ENCODE measurements around the gene MACIR.
A peak's percentile ranks its signal among the peaks of the same experiment; 100 is the strongest.
"Not testable (repeated sequence)": the region's sequence is repeated elsewhere in the genome, so short reads cannot be mapped to it uniquely, and the experiment has no call there.

MACIR gene, protein sequence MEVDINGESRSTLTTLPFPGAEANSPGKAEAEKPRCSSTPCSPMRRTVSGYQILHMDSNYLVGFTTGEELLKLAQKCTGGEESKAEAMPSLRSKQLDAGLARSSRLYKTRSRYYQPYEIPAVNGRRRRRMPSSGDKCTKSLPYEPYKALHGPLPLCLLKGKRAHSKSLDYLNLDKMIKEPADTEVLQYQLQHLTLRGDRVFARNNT

GRCh38 chr5:103258368-103258956, at the start of gene MACIR:
MACIR (plus strand) TSS chr5:103258763; CDS start chr5:103275920, 17,157 bp downstream.
- peak; percentile 98 for DNase-seq

GRCh38 chr5:103209065-103209464, 49.5 kb upstream of the MACIR start:
- DNase-seq = no peak

GRCh38 chr5:103210952-103211351, 47.6 kb upstream of the MACIR start:
- no peak for DNase-seq

DNA sequence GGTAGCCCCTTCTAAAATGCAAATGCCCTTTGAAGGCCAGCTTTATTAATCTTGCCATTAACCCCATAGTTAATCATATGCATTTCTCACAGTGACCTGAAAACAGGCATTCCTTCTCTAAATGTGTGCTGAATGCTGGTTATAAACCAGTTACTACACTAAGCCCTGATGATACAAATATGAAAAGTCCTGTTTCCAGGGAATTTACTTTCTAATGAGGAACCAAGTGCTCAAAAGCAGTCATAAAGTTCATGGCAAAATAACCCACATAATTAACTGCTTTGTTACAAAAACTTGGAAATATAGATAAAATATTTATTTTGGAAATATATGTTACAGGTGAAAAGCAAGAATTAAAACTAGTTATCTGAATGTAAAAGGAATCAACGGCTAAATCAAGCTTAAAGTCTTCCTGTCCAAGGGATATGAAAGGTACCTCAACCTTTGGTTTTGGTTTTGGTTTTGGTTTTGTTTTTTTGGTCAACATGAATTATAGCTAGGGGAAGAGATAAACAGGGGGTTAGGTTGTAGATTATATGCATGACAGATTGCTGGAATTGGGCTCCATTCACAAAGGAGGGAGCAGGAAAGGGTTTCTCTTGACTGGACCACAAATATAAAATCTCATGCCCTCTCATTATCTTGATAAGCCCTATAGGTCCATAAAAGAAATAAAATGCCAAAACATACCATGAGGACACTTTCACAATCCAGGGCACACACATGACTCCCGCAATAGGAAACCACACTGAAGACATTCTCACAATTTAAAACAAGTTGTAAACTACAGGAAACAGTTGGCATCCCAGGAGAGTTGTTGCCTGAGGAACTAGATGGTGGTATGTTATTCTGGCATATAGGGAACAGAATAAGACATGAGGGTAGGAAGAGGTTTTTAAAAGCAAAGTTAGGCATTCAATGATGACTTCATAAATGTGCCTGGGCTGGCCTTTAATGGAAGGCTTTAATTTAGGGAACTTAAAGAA, 46.7 kb upstream of the MACIR start:
- DNase-seq = no peak

- DNase-seq = no peak
Measured at GRCh38 chr5:103216137-103216536, 42.4 kb upstream of the MACIR start.

GRCh38 chr5:103216697-103217096, 41.9 kb upstream of the MACIR start:
- DNase-seq = no peak

- DNase-seq = no peak
Measured at GRCh38 chr5:103217101-103217500, 41.5 kb upstream of the MACIR start.

DNA sequence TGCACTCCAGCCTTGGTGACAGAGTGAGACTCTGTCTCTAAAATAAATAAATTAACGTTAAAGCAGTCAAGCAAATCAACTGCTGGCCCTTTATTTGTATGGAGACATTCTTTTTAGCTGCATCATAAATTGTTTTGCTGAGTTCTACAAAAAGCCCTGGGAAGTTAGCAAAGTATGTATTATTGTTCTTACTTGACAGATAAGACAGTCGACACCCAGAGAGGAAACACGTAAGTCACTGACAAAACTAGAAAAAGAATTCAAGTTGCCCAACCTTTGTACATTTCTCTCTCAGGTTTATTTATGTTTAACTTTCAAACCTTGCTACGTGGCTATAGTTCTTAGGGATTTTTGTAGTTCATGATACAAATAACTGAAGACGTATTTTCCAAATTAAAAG, 40.4 kb upstream of the MACIR start:
- DNase-seq = peak; percentile 12

- not testable (repeated sequence) for DNase-seq
Measured at GRCh38 chr5:103219074-103219473, 39.5 kb upstream of the MACIR start.

GRCh38 chr5:103223031-103223955, 35.3 kb upstream of the MACIR start:
- no peak for DNase-seq

DNA sequence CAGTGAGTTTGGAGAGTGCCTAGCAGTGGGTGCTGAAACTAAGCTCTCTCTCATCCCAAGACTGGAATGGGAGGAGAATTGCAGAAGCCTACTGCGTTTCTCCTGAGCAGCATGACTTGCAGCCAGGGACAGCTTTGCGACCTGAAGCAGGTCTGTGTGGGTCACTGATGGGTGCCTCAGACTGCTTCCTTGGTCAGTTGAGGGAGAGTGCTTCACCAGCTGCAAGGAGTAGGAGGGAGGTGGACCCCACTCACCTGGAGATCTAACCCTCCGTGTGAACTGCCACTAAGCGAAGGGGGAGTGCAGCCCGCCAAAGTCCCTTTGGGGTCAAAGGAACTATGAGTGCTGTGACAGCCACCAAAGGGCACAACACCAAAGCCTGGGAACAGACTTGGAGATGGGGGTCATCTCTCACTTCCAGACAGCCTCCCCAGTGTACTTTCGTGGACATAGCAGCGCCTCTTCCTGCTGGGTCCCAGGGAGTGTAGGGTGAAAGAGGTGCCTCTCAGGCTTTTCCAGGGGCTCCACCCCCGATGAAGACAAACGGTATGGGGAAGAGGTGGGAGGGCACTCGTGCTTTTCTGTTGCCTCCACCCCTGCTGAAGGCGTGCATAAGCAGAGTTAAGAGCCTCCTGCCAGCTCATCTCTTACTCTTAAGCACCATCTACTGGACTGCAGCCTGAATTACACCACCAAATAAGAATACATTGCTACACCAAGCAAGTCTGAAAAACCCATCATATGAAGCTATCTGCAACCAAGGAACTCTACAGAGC, 34.3 kb upstream of the MACIR start:
- DNase-seq = peak; percentile 75

DNA sequence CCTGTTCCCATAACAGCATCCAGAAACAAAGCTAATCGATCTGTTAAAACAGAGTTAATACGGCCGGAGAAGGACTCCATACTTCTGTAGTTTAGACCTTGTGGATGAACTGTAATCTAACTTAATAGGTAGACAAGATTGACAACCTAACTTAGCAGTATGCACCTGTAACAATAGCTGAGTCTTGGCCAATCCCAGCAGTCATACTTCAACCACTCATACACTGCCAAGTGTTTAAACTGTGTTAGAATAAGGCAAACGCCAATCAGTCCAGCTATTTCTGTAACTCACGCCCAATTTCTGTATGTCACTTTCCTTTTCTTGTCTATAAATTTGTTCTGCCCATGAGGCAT, 33.7 kb upstream of the MACIR start:
- no peak for DNase-seq

DNA sequence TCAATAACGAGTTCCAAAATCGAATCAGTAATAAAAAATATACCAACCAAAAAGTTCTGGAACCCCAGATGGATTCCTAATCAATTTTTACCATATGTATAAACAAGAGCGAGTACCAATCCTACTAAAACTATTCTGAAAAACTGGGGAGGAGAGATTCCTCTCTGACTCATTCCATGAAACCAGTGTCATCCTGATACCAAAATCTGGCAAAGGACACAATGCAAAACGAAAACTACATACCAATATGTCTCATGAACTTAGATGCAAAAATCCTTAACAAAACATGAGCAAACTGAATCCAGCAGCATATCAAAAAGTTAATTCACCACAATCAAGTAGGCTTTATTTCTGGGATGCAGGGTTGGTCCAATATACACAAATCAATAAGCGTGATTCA, 30.5 kb upstream of the MACIR start:
- DNase-seq = peak; percentile 18

DNA sequence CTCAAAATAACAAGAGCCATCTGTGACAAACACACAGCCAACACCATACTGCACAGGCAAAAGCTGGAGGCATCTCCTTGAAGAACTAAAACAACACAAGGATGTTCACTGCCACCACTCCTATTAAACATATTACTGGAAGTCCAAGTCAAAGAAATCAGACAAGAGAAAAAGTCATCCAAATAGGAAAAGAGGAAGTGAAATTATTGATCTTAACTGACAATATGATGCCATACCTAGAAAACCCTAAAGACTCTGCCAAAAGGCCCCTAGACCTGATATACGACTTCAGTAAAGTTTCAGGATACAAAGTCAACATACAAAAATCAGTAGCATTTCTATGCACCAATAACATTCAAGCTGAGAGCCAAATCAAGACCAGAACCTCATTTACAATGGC, 30.0 kb upstream of the MACIR start:
- DNase-seq = no peak

DNA sequence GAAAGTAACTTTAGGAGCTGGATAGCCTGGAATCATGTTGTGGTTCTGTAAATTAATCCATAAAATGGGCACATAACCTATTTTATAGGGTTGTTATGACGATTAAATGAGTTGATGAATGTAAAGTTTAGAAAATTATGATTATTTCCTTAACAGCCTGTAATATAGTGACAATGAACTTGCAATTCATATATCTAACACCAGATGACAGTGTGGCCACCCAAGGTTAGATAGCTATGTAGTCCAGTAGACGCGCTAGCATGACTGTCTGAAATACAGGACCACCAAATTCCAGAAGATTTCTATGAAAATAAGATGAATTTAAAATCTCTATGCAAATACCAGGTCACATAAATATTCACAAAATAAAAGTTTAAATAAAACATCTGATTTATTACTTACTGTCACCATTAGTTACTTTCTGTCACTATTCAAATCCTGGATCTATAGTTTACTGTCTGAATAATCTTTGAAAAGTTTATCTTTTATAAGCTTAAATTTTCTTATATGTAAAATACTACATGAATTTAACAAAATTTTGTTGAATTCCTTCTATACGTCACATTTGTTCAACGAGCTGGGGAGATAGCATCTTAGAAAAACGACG, 26.1 kb upstream of the MACIR start:
- peak; percentile 54 for DNase-seq

- DNase-seq = peak; percentile 64
Measured at GRCh38 chr5:103234239-103234975, 24.2 kb upstream of the MACIR start.

GRCh38 chr5:103235891-103236290, 22.7 kb upstream of the MACIR start:
- no peak for DNase-seq

- DNase-seq = no peak
Measured at GRCh38 chr5:103237778-103238177, 20.8 kb upstream of the MACIR start.

DNA sequence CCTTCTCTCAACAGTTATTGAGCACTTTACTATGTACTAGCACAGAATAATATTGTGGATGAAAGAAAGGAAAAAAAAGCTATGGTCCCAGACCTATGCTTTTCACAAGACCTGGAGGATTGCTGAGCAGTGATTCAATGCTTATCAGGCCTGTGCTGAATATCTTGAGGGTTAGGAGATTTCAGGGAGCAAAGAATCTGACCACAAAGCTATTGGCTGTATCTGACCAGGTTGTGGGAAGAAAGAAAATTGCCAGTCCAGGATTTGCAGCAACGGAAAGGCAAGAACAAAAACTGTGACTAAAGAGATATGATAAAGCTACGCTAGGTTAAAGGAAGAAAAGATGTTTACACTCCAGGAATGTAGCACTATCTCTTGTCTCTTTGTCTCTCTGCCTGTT, 14.9 kb upstream of the MACIR start:
- peak; percentile 63 for DNase-seq

DNA sequence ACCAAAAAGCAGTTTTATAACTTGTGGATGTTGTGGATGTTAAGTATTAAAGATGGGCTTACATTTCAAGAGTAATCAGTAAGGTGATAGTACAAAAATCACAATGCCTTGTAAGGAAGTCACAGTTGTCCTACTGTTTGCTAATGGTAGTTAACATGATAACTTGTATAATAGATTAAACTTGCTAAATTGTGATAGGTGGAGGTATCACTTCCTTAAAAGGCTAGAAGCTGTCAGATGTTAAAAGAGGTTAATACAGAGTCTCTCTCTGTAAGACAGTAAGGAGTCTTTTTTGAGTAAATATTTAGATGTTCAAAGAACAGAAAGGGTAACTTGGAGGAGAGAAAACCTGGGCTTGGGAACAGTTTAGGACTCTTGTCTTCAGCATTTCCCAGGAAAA, 14.2 kb upstream of the MACIR start:
- no peak for DNase-seq

- no peak for DNase-seq
Measured at GRCh38 chr5:103245761-103246160, 12.8 kb upstream of the MACIR start.

All from fibroblast of upper back skin (primary cell).